Left lobe of liver (tissue), 2 donors: ENCODE results near the gene ZBTB39. TPM values are rescaled to one million over a fixed set of nuclear protein-coding genes. Genes with fewer than 3 reads are reported as not detected.
"Not testable (repeated sequence)": the region's sequence is repeated elsewhere in the genome, so short reads cannot be mapped to it uniquely, and the experiment has no call there.

ENCODE experiments used
- ATAC-seq: fragments of 200-7000 bp; cut with Tn5 transposase; one replicate; pipeline ENCODE4 v1.9.1; 2020; ENCODE audit warnings: mild to moderate bottlenecking, moderate library complexity
- DNase-seq: peaks from one replicate; pipeline ENCODE4 v3.0.0-alpha.2; 2020; ENCODE audit warnings: low spot score
- total RNA-seq: library from RNA; stranded (reverse); gene quantifications from one replicate; pipeline ENCODE4 v1.2.1, GENCODE V29; 2021
- donor health status: DM: no; HTN: no; CAD: no; lungs with moderate emphysema.
- donor health status: DM: no; HTN: yes; CAD: no.

ZBTB39 gene
- total RNA-seq, 1 donor from 2014 or later = 3.5 TPM

DNA sequence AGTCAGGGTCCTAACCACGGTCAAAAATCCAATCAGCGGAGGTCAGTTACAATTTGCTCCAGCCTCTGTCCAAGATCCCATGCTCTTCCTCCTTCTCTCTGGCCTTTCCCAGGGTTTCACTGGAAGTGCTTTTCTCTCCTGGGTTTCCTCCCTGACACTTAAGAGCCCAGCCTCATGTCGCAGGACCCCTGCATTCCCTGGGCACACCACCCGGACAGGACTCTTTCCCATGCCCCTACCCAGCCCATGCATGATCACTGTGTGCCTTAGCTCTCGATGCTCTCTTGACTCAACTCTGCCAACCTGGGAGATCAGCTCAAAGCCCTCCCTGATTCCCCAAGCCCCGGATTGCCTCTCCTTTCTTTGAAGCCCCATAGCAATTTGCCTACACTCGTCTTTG is 25.4 kb upstream of the ZBTB39 start:
- no peak for ATAC-seq

DNA sequence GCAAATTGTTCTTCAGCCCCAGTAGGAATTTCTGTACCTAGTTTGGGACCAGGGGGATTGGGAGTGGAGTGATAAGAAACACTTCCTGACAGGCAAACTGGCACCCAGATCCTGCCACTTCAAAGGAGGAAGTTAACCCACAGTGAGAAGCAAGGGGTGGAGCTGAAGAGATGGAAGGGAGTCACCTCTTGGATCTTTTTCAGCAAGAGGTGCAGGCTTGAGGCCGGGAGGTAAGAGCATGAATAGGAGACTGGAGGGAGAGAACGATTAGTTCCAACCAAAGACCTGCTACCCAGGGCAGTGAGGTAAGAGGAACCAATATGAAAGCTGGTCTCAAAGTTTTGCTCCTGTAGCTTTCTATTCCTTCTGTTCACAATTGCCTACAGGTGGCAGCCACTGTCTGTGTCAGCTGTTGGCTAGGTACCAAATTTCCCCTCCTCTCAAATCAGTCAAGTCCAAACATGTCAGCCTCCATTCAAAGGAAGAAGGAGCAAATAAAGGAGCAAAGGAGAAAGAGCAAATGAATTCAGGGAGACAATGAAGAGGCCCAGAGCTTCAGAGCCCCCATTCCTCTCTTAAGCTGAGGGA is 24.9 kb upstream of the ZBTB39 start:
- ATAC-seq = no peak
- no peak for DNase-seq

More for the DNA sequence above, 25.4 kb upstream of the ZBTB39 start:
- no peak for DNase-seq

GRCh38 chr12:57029457-57029856 is 23.1 kb upstream of the ZBTB39 start:
- DNase-seq = no peak
- ATAC-seq = no peak

DNA sequence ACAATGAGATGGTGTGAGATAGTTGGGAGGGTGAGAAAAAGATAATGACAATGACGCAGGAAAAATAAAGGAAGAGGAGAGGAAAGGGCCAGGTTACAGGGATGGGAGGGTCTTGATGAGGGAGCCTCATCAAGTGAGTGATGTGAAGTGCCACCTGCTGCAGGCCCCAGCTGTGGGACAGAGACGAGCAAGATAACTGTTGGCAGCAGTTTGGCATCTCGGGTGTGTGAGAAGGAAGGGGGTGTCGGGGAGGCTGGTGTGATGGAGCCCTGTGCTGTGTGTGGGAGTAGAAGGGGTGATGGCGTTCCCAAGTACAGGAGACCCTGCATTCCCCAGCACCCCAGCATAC is 21.4 kb upstream of the ZBTB39 start:
- ATAC-seq (no peak), DNase-seq (no peak)

DNA sequence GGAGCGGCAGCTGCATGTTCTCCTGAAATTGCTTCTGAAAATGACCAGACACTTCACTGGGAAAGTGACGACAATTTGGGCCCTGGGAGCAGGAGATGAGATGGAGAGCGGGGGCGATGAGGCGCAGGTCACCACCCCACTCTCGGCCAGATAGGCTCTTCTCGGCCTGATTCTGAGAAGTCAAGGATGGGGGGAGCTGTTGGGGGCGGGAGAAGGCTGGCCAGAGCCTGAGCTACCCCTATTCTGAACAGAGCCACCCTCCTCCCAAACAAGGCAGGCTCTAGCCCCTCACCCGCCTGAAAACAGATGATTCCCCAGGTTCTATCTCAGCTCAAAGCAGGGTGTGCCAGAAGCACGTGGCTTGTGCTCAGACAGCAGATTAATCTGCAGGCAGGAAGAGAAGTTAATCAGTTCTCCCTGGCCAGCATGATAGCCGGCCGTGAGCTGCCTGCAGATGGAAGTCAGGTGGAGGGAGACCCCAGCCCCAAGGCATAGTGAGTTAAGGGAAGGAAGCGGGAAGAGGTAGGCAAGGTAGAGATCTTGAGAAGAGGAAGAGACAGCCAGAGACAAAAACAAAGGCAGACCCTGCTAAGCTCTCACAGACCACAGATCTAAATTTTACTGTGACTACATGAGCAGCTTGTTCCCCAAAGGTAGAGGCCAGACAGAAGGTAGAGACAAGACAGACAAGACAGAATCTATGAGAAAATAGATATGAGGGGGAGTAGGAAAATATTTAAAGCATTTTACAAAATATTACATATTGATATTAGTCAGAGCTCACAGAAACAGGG is 20.9 kb upstream of the ZBTB39 start:
- ATAC-seq = no peak
- DNase-seq = no peak

GRCh38 chr12:57025196-57025595 is 18.9 kb upstream of the ZBTB39 start:
- DNase-seq (no peak), ATAC-seq (no peak)

DNA sequence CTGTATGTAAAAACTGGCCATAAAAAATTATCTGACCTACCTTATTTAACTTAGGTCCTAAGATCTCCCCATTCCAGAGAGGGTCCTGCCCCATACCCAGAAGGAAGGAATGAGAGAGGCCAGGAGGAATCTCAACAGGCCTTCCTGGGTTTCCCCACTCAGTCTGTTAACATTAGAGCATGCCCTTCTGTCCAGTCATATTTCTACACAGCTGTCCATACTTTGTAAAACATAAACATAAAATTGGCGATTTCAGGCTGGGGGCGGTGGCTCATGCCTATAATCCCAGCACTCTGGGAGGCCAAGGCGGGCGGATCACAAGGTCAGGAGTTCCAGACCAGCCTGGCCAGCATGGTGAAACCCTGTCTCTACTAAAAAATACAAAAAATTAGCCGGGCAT is 16.0 kb upstream of the ZBTB39 start:
- DNase-seq, ATAC-seq: not testable (repeated sequence)

DNA sequence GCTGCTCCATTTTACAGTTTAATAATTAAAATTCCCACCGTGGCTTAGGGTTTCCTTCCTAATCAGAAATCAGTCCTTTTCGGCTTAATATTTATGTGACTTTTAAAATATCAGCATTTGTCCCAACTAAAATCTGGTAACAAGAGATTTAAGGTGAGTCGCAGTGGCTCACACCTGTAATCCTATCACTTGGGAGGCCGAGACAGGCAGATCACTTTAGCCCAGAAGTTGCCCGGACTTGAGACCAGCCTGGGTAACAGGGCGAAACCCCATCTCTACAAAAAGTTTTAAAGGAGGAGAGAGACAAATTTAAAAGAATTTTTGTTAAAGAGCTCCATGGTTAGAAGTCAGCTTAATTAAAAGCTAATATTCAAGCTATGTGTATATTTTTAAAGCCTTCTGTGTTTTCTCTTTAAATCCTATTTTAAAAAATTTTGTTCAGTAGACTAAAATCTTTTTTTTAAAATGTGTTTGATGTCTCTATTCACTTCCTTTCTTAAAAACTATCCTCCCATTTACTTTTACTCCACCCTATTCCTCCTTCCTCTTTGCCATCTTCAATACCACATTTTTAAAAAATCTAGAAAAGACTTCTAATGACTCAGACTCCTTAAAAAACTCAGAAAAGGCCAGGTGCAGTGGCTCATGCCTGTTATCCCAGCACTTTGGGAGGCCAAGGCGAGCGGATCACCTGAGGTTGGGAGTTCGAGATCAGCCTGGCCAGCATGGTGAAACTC is 13.8 kb upstream of the ZBTB39 start:
- ATAC-seq (no peak), DNase-seq (no peak)

DNA sequence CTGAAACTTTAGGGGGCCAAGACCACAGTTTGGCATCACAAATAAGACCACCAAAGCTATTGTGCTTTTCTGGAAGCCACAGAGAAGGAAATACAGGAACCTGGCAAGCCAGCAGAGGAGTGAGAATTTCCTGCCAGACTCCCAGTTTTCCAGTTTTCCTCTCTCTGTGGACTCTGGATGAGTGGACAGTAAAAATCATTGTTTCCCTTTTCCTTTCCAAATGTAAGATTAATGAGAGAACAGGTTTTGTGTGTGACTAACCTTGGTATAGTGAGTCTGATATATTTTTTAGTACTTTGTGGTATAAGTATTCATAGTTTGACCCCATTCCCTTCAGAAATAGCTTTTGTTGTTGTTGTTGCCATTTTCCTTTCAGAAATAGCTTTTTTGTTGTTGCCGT is 12.6 kb upstream of the ZBTB39 start:
- ATAC-seq (no peak), DNase-seq (no peak)

DNA sequence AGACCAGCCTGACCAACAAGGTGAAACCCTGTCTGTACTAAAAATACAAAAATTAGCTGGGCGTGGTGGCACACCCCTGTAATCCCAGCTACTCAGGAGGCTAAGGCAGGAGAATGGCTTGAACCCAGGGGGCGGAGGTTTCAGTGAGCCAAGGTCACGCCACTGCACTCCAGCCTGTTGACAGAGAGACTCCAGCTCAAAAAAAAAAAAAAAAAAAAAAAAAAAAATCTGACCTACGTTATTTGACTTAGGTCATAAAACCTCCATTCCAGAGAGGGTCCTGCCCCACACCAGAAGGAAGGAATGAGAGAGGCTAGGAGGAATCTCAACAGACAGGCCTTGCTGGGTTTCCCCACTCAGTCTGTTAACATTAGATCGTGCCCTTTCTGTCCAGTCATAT is 12.0 kb upstream of the ZBTB39 start:
- not testable (repeated sequence) for DNase-seq, ATAC-seq

GRCh38 chr12:57016348-57016747 is 10.0 kb upstream of the ZBTB39 start, which contains the start of gene TAC3:
Gene TAC3, minus strand, starts transcription at chr12:57016529. Its CDS starts 732 bp downstream, at chr12:57015797.
- DNase-seq (no peak), ATAC-seq (no peak)

GRCh38 chr12:57012600-57013465 is 6.5 kb upstream of the ZBTB39 start:
- ATAC-seq = no peak
- no peak for DNase-seq

- ATAC-seq (no peak), DNase-seq (no peak)
Observed at GRCh38 chr12:57011438-57012424, 5.4 kb upstream of the ZBTB39 start.

GRCh38 chr12:57010627-57011247 is 4.4 kb upstream of the ZBTB39 start:
- ATAC-seq (no peak), DNase-seq (no peak)

DNA sequence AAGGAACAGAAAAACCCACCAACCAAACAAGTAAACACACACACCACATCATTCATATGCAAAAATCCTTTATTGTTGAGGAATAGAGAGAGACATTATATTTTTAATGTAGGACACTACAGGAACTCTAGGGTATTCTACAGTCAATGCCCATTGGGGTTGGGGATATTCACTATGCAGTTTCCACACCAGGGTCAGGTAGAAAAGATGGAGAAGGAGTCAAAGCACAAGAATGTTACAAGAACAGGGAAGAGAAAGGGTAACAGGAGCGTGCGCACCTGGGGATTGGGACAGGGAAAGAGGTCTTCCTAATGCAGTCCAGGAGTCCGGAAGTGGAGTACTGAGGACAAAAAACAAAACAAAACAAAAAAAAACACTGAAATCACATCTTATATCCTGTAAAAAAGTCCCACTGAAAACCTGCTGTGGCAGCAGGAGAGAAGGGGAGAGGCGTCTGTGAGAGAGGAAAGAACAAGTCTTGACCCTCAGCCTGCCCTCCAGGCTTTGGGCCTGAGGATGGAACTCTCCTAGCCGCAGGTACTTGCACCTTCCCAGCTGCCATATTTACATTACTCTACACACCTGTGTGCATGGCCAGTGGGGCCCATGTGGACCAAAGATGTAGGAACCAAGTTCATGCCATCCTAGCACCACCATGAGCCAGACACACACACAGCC is 3.7 kb upstream of the ZBTB39 start:
- ATAC-seq = no peak
- no peak for DNase-seq

- no peak for DNase-seq
- ATAC-seq = peak; percentile 54
Observed at GRCh38 chr12:57008178-57008577, 1.8 kb upstream of the ZBTB39 start.

DNA sequence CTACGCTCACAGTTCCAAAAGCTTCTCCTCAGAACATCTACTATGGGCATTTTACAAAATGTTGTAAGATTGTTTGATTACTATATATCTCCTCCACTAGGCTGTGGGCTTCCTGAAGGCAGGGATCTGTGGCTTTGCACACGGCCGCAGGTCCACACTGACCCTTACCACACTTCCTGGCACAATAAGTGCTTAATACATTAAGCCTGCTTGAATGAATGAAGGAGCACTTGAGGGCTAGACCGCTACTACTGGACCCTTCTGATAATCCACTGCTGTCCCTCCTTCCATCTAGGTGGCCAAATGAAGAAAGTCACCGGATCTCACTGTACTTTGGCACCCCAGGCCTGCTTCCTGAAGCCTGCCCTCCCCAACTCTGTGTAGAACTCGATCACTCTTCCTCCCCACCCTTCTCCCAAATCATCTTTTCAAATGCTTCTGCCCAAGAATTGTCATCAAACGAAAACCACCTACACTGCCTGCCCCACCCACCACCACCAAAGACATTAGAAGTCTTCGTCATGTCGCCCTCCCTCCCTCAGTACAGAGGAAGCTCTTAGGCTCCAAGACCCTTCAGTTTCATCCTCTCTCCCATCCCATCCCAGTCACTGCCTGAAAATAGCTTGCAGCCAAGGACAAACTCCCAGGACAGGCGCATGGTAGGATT is 596 bp upstream of the ZBTB39 start:
- no peak for DNase-seq
- no peak for ATAC-seq

DNA sequence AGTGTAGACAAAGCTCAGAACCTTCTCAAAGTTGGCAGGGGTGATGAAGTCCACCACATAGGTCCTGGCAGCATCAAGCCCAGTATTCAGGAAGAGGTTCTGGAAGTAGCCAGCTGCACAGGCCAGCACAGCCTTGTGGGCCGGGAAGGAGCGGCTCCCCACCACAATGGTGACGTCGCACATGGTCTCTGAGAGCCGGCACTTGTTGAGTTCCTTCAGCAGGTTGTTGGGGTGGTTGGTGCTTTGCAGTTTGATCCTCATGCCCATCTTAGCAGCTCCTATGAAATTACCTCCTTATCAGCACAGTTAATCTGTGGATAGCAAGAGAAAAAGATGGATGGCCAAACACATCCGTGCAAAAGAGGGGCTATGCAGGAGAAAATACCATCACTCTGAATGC is 1.7 kb downstream of the ZBTB39 start:
- DNase-seq (no peak), ATAC-seq (no peak)
